ENCODE measurements around the gene C5orf52. TPM values are rescaled to one million over a fixed set of nuclear protein-coding genes. Genes with fewer than 3 reads are reported as not detected.
"Not testable (repeated sequence)": the region's sequence is repeated elsewhere in the genome, so short reads cannot be mapped to it uniquely, and the experiment has no call there.

Gene C5orf52
- total and polyA plus RNA-seq, 12 donors: not detected

- peaks cover 0 to 12% of the 10 kb centered on the region in 2 donors for H3K4me1 ChIP-seq (replicated peaks in 1 of 2)
- H3K27ac ChIP-seq: no peak overlapping the region
- no peaks in the 10 kb centered on the region for H3K36me3 ChIP-seq (replicated peaks in 1 of 2)
- 88 to 94% (median 91%) methylated on average over 2 of the region's 2 CpGs for WGBS, 4 donors
- H3K27me3 ChIP-seq: no peaks in the 10 kb centered on the region
- TF ChIP-seq, protein P1, sequence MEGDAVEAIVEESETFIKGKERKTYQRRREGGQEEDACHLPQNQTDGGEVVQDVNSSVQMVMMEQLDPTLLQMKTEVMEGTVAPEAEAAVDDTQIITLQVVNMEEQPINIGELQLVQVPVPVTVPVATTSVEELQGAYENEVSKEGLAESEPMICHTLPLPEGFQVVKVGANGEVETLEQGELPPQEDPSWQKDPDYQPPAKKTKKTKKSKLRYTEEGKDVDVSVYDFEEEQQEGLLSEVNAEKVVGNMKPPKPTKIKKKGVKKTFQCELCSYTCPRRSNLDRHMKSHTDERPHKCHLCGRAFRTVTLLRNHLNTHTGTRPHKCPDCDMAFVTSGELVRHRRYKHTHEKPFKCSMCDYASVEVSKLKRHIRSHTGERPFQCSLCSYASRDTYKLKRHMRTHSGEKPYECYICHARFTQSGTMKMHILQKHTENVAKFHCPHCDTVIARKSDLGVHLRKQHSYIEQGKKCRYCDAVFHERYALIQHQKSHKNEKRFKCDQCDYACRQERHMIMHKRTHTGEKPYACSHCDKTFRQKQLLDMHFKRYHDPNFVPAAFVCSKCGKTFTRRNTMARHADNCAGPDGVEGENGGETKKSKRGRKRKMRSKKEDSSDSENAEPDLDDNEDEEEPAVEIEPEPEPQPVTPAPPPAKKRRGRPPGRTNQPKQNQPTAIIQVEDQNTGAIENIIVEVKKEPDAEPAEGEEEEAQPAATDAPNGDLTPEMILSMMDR (IDR thresholded peaks at IDR 0.05): no peak
- TF ChIP-seq POLR2A (IDR thresholded peaks at IDR 0.05): no peak
- no peak for DNase-seq
- intact Hi-C loops (cut with DNase I): loop anchor here in 1 of 2 donors (10.0 kb wide), 2 partner anchors 284 to 384 kb away; no protein-coding TSS in a partner anchor
- H3K4me3 ChIP-seq: no peak overlapping the region
- H3K9me3 ChIP-seq (replicated peaks in 1 of 3): no peaks in the 10 kb centered on the region
These were observed 47.9 kb downstream of the C5orf52 start for GRCh38 chr5:157719245-157719644.

- DNase-seq: no peak
- H3K4me1 ChIP-seq (replicated peaks in 1 of 2): peaks cover 0 to 12% of the 10 kb centered on the region in 2 donors
- H3K4me3 ChIP-seq: no peak overlapping the region
- no peaks in the 10 kb centered on the region for H3K9me3 ChIP-seq (replicated peaks in 1 of 3)
- intact Hi-C loops (cut with DNase I): no loop called here
- H3K36me3 ChIP-seq (replicated peaks in 1 of 2): no peaks in the 10 kb centered on the region
- no peak overlapping the region for H3K27ac ChIP-seq
- H3K27me3 ChIP-seq: no peaks in the 10 kb centered on the region
- 69 to 94% (median 89%) methylated on average over 4 to 6 of the region's 6 CpGs for WGBS, 4 donors
- TF ChIP-seq, protein P1 (IDR thresholded peaks at IDR 0.05): no peak
- no peak for TF ChIP-seq POLR2A (IDR thresholded peaks at IDR 0.05)
These were observed 49.8 kb downstream of the C5orf52 start for GRCh38 chr5:157721159-157721558.

DNA sequence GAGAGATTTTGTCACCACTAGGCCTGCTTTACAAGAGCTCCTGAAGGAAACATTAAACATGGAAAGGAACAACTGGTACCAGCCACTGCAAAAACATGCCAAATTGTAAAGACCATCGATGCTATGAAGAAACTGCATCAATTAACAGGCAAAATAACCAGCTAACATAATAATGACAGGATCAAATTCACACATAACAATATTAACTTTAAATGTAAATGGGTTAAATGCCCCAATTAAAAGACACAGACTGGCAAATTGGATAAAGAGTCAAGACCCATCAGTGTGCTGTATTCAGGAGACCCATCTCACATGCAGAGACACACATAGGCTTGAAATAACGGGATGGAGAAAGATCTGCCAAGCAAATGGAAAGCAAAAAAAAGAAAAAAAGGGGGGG lies 51.6 kb downstream of the C5orf52 start:
- H3K4me1 ChIP-seq (replicated peaks in 1 of 2): peaks cover 0 to 10% of the 10 kb centered on the region in 2 donors
- 84 to 97% (median 86%) methylated on average over 2 of the region's 2 CpGs for WGBS, 4 donors
- H3K27me3 ChIP-seq; H3K27ac ChIP-seq; H3K4me3 ChIP-seq; H3K9me3 ChIP-seq (replicated peaks in 1 of 3); DNase-seq; H3K36me3 ChIP-seq (replicated peaks in 1 of 2); intact Hi-C loops (cut with DNase I): not testable (repeated sequence)

DNA sequence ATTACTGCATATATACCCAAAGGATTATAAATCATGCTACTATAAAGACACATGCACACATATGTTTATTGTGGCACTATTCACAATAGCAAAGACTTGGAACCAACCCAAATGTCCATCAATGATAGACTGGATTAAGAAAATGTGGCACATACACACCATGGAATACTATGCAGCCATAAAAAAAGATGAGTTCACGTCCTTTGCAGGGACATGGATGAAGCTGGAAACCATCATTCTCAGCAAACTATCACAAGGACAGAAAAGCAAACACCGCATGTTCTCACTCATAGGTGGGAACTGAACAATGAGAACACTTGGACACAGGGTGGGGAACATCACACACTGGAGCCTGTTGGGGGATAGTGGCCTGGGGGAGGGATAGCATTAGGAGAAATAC lies 55.3 kb downstream of the C5orf52 start:
- H3K36me3 ChIP-seq (replicated peaks in 1 of 2); H3K27ac ChIP-seq; H3K9me3 ChIP-seq (replicated peaks in 1 of 3); H3K27me3 ChIP-seq; DNase-seq; H3K4me1 ChIP-seq (replicated peaks in 1 of 2); H3K4me3 ChIP-seq; intact Hi-C loops (cut with DNase I): not testable (repeated sequence)
- 85 to 100% (median 99%) methylated on average over 2 of the region's 2 CpGs for WGBS, 4 donors

- DNase-seq; H3K27ac ChIP-seq; H3K4me1 ChIP-seq (replicated peaks in 1 of 2); H3K36me3 ChIP-seq (replicated peaks in 1 of 2); H3K4me3 ChIP-seq; intact Hi-C loops (cut with DNase I); H3K27me3 ChIP-seq; H3K9me3 ChIP-seq (replicated peaks in 1 of 3): not testable (repeated sequence)
- WGBS, 4 donors: 80 to 92% (median 87%) methylated on average over 1 of the region's 1 CpG
These were observed 56.5 kb downstream of the C5orf52 start for GRCh38 chr5:157727858-157728257.

Other genes starting within 250 kb of the C5orf52 start
- gene NIPAL4, start 211.3 kb upstream of the C5orf52 start, total RNA-seq: under 1 TPM in 2 of 9 donors, not detected in 7; 0.14 to 0.20 TPM
- under 1 TPM in 2 of 3 donors, not detected in 1; 0.08 to 0.10 TPM for gene NIPAL4, start 211.3 kb upstream of the C5orf52 start, polyA plus RNA-seq
- gene ADAM19, start 95.8 kb upstream of the C5orf52 start, total RNA-seq: 10 to 100 TPM in 1 of 9 donors, 1 to 10 TPM in 8; 4.3 to 15.1 (median 5.4) TPM
- 1 to 10 TPM; 2.2 to 4.3 (median 2.6) TPM for gene ADAM19, start 95.8 kb upstream of the C5orf52 start, polyA plus RNA-seq
- under 1 TPM in 5 of 9 donors, not detected in 4; 0.11 to 0.72 (median 0.20) TPM for gene SOX30, start 19.1 kb upstream of the C5orf52 start, total RNA-seq
- under 1 TPM in 2 of 3 donors, not detected in 1; 0.03 to 0.27 TPM for gene SOX30, start 19.1 kb upstream of the C5orf52 start, polyA plus RNA-seq
- gene THG1L, start 59.9 kb downstream of the C5orf52 start, total RNA-seq: 10 to 100 TPM in 7 of 9 donors, 1 to 10 TPM in 2; 8.7 to 27.0 (median 16.8) TPM
- gene THG1L, start 59.9 kb downstream of the C5orf52 start, polyA plus RNA-seq: 10 to 100 TPM; 12.5 to 26.4 (median 21.1) TPM
- gene LSM11, start 72.2 kb downstream of the C5orf52 start, total RNA-seq: 10 to 100 TPM in 1 of 9 donors, 1 to 10 TPM in 8; 2.2 to 28.2 (median 4.9) TPM
- gene LSM11, start 72.2 kb downstream of the C5orf52 start, polyA plus RNA-seq: 1 to 10 TPM; 1.0 to 3.0 (median 1.2) TPM
- gene CLINT1, start 187.6 kb downstream of the C5orf52 start, total RNA-seq: 10 to 100 TPM; 48.3 to 76.3 (median 65.2) TPM
- gene CLINT1, start 187.6 kb downstream of the C5orf52 start, polyA plus RNA-seq: 100 to 1,000 TPM in 1 of 3 donors, 10 to 100 TPM in 2; 17.1 to 101 (median 19.9) TPM

All from adrenal gland (tissue), 12 donors.